Measurements from ENCODE around the gene TREH. TPM values are rescaled to one million over a fixed set of nuclear protein-coding genes. Genes with fewer than 3 reads are reported as not detected.

TREH gene
- total and polyA plus RNA-seq, 2 of the 8 experiments (the other 6 are each of a cell fraction or from before 2014, with no cell fraction given): 0.03 TPM; not detected in 1

DNA sequence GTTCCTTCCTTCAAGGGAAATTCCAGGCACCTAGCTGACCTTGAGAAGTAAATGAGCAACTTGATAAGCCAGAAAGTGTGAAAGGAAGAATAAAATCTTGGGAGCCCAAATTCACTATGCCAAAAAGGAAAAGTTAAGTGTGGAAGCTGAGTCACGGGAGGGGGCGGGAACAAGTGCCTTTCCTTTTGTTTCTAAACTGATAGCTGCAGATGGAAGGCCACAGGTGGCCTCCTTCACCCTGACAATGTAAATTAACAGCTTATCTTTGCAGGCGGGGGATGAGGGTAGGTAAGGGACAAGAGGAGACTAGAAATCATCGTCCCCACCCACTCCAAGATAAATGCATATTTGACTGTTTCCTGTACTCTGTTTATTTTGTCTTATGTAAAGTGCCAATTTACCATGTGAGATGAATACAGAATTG is 36.4 kb upstream of the TREH start (continued):
- no peak for TF ChIP-seq CBX8 (IDR thresholded peaks at IDR 0.05; ENCODE audit: borderline replicate concordance, low read depth, low read length)
- TF ChIP-seq JUND (IDR thresholded peaks at IDR 0.05; ENCODE audit: low read length): peak; percentile 80
- TF ChIP-seq MAFK (IDR thresholded peaks at IDR 0.05; ENCODE audit: low read depth, low read length): peak; percentile 74
- peak; percentile 35 for TF ChIP-seq ASH2L (IDR thresholded peaks at IDR 0.05; ENCODE audit: low read length)
- no peak for TF ChIP-seq HDAC6 (IDR thresholded peaks at IDR 0.05; ENCODE audit: low read depth, low read length)
- peak in 1 of 2 experiments; percentile 44; a peak in 1 of 3 replicates for TF ChIP-seq EP300 (IDR thresholded peaks at IDR 0.05; ENCODE audit: borderline replicate concordance in 1 of 2, low read depth in 2 of 2, low read length in 2 of 2)
- no peak for TF ChIP-seq MAX (IDR thresholded peaks at IDR 0.05)
- TF ChIP-seq GABPA (IDR thresholded peaks at IDR 0.05; ENCODE audit: borderline replicate concordance, insufficient read depth, low read length): no peak
- 0 out of 2 replicates have a peak, but pooled peaks have one; percentile 13 for TF ChIP-seq JUN (IDR thresholded peaks at IDR 0.05; ENCODE audit: low read depth, low read length)
- TF ChIP-seq YY1 (IDR thresholded peaks at IDR 0.05; ENCODE audit: low read depth, low read length): no peak
- TF ChIP-seq TEAD4 (IDR thresholded peaks at IDR 0.05; ENCODE audit: low read depth, low read length): 0 out of 2 replicates have a peak, but pooled peaks have one; percentile 46
- 0 out of 2 replicates have a peak, but pooled peaks have one; percentile 80 for TF ChIP-seq TCF12 (IDR thresholded peaks at IDR 0.05; ENCODE audit: low read depth, low read length)
- TF ChIP-seq ZNF274 (IDR thresholded peaks at IDR 0.05; ENCODE audit: borderline replicate concordance, extremely low read depth, low read length): no peak
